HG03378 (cell line): ENCODE measurements around the gene PROC.

Source experiments
- ATAC-seq: cut with Tn5 transposase; IDR thresholded peaks from one replicate; pipeline ENCODE4 v1.9.1; 2021; ENCODE audit warnings: mild to moderate bottlenecking, moderate library complexity; ENCODE audit not compliant: unreplicated experiment

PROC gene

DNA sequence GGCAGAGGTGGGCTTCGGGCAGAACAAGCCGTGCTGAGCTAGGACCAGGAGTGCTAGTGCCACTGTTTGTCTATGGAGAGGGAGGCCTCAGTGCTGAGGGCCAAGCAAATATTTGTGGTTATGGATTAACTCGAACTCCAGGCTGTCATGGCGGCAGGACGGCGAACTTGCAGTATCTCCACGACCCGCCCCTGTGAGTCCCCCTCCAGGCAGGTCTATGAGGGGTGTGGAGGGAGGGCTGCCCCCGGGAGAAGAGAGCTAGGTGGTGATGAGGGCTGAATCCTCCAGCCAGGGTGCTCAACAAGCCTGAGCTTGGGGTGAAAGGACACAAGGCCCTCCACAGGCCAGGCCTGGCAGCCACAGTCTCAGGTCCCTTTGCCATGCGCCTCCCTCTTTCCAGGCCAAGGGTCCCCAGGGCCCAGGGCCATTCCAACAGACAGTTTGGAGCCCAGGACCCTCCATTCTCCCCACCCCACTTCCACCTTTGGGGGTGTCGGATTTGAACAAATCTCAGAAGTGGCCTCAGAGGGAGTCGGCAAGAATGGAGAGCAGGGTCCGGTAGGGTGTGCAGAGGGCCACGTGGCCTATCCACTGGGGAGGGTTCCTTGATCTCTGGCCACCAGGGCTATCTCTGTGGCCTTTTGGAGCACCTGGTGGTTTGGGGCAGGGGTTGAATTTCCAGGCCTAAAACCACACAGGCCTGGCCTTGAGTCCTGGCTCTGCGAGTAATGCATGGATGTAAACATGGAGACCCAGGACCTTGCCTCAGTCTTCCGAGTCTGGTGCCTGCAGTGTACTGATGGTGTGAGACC lies at the start of gene PROC:
TSS of gene PROC (plus strand) at position 128 of the 812 bp plus-strand sequence. CDS start 1,516 bp downstream, outside the sequence.
- ATAC-seq: no peak

DNA sequence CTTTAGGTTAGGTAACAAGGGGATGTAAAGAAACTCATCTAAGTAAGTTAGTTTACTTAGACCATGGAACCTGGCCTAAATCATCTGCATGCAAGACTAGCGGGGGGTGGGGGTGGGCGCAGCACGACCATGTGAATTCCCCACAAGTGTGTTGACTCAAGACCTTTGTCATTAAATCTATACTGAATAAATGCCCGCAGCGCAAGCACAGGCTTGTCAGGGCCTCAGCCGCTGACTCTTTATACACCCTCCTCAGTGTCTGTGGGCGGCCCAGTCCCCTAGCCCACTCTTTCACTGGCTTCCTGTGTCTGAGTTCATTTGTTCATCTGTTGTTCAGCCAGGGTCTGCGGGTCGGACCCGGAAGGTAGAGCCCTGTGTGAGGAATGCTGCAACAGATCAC lies 48.2 kb upstream of the PROC start:
- ATAC-seq: no peak

DNA sequence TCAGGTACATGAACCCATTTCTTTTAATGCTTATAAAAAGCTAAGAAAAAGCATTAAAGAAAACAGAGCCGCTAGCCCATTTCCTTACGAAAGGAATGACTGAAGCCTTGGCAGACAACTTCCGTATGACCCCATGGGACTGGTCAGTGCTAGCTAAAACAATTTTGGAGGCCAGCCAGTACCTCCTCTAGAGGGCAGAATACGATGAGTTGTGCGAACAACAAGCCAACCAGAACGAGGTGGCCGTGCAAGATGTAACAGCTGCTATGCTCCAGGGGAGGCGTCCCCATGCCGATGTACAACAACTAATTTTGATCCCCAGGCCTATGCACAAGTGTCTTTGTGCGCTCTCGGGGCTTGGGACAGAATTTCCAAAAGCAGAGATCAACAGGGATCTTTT lies 47.2 kb upstream of the PROC start:
- no peak for ATAC-seq

DNA sequence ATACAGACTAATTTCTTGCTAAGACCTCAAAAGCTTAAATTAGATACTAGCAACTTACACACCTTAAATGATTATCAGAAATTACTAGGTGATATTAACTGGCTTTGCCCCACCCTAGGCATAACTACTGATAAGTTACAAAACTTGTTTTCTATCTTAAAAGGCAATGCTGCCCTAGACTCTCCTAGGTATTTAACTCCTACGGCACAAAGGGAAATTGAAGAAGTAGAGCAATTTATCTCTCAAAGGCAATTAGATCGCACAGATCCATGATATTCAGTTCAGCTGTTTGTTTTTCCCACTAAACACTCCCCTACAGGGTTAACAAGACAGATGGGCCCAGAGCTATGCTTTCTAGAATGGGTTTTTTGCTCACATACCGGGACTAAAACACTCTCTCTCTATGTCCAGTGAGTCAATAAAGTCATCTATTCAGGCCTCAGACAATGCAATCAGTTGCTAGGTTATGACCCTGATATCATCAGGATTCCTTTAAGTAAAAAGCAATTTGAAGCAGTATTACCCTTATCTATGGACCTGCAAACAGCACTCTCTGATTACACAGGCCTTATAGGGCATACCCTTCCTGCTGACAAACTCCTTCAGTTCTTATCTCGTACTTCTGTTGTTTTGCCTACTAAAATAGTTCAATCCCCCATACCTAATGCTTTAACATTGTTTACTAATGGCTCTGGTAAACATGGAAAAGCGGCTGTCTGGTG lies 44.7 kb upstream of the PROC start:
- no peak for ATAC-seq

DNA sequence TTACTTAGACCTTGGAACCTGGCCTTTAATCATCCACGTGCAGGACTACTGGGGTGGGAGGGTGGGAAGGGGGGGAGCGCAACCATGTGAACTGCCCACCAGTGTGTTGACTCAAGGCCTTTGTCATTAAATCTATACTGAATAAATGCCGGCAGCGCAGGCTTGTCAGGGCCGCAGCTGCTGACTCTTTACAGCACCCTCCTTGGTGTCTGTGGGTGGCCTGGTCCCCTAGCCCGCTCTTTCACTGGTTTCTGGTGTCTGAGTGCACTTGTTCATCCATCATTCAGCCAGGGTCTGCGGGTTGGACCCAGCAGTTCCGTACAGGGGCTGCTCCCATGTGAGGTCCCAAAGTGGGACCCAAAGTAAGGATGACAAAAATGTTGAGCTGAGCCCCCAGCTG lies 42.0 kb upstream of the PROC start:
- ATAC-seq: no peak

DNA sequence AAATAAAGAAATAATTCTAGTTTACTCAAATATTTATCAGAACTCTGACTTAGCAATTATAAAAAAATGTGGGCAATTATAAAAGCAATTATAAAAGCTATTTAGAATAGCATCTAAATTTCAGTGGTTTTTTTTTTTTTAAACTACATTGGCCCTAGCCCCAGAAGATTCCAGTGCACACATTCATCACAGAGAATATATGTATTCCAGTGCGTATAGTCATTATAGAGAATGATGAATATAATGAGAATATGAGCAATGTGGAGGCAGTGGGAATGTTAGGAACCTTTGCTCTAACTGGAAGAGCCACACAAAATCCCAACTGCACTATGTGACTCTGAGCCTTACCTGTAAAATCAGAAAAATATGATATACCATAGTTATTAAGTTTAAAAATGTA lies 41.0 kb upstream of the PROC start:
- no peak for ATAC-seq

DNA sequence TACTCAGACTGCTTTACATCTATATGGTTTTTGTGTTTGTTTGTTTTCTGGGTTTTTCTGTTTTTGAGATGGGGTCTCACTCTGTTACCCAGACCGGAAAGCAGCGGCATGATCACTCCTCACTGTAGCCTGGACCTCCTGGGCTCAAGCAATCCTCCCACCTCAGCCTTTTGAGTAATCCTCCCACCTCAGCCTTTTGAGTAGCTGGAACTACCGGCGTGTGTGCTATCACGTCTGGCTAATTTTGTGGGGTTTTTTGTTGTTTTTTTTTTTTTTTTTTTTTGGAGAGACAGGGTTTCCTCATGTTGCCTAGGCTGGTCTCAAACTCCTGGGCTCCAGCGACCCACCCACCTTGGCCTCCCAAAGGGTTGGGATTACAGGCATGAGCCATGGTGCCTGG lies 39.5 kb upstream of the PROC start:
- no peak for ATAC-seq

DNA sequence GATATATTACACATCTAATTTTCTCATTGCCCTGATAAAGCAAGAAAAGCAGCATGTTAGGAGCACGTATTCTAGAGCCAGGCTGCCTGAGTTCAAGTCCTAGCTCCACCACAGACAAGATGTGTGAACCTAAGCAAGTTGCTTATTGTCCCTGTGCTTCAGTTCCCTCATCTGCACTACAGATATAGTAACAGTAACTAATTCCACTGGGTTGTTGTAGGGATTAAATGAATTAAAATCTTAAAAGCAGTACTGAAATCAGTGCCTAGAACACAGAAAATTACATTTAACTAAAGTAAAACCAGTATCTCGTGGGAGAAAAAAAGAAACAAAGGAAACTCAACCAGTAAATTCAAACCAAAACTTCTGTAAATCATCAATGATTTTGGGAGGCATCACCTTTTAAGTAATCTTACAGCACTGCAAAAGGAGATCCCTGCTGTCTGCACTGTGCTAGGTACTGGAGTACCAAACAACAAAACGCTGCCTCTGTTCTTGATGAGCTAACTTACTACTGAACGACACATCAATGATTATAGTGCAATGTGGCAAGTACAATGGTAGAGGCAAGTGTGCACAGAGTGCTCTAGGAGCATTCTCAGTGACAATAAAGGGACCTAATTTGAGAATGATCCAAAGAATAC lies 38.4 kb upstream of the PROC start:
- ATAC-seq: peak; percentile 48

DNA sequence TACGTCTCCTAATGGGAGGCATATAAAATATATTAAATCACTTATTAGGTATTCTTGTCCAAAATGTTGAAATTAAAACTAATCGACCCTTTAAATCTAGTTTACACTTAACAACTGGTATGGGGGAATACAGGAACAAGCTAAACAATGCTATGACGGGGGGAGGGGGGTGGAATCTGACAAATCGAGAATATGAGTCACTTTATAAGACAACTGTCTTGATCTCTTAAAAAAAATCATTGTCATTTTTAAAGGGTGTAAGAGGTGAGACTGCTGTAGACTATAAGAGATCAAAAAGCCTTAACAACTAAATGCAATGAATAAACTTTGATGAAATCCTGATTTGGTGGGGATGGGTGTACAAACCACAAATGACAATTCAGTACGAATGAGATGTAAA lies 36.5 kb upstream of the PROC start:
- no peak for ATAC-seq

DNA sequence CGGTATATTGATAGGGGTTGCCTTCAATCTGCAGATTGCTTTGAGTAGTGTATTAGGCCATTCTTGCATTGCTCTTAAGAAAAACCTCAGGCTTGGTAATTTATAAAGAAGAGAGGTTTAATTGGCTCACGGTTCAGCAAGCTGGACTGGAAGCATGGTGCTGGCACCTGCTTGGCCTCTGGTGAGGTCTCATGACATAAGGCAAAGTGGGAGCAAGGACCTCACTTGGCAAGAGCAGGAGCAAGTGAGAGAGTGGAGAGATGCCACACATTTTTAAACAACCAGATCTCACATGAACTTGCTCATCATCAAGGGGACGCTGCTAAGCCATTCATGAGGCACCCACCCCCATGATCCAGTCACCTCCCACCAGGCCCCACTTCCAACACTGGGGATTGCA lies 35.4 kb upstream of the PROC start:
- no peak for ATAC-seq

DNA sequence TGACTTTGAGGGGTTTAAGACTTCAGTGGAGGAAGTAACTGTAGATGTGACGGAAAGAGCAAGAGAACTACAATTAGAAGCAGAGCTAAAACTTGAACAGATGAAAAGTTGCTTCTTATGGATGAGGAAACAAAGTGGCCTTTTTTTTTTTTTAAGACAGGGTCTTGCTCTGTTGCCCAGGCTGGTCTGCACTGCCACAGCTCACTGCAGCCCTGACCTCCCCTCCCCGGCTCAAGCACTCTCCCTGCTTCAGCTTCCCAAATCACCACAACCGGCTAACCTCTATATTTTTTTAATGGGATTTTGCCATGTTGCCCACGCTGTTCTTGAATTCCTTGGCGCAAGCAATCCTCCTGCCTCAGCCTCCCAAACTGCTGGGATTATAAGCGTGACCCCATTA lies 33.7 kb upstream of the PROC start:
- ATAC-seq: no peak

DNA sequence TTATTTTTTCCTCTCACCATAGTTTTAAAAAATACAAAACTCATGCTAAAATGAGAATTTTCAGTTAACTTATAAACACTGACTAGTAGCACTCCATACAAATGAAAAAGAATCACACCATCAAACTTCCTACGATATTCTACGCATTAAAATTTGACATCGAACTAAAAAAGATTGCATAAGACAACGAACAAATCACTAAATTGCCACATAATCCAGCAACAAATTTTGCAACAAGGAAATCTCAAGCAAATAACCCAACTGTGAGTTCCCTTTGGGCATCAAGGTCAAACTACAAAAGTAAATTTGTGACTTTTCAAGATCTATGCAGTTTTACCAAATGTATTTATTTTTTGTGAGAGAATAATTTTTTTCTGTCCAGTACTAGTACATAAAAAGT lies 32.0 kb upstream of the PROC start:
- no peak for ATAC-seq

DNA sequence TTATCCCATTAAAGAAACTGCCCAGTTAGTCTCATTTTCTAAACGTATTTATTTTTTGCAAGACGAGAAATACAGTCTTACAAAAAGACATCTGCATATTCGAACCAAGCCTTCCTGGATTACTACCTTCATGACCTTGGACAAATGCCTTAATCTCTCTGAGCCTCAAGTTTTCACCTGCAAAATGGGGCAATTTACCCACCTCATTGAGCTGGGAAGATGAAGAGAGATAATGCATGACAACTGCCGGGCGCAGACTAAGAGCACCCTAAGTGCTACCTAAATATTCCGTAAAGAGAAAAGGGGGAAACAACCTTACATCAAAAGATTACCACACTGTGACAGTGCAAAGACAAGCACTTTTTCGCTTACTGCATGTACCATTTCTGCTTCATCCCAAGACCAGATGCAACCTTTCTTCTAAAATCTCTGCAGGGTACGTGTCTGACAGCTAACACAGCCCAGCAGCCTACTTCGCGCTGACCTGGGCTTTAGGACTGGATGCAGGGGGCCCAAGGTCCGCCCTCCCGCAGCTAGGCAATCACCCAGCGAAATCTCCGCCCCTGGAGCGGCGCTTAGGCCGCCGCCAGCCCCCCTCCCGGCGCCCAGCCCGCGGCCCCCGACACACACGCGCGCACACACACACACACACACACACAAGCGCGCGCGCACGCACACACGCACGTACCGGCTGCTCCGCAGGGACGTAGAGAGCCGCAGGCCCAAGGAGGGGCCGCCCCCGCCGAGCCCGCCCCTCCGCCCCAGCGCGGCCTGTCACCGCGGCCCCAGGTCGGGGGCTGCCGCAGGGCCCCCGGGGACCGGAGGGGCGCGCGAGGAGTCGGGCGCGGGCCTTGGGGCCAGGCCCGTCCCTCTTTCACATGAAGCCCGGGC lies 31.2 kb upstream of the PROC start:
- peak; percentile 43 for ATAC-seq

DNA sequence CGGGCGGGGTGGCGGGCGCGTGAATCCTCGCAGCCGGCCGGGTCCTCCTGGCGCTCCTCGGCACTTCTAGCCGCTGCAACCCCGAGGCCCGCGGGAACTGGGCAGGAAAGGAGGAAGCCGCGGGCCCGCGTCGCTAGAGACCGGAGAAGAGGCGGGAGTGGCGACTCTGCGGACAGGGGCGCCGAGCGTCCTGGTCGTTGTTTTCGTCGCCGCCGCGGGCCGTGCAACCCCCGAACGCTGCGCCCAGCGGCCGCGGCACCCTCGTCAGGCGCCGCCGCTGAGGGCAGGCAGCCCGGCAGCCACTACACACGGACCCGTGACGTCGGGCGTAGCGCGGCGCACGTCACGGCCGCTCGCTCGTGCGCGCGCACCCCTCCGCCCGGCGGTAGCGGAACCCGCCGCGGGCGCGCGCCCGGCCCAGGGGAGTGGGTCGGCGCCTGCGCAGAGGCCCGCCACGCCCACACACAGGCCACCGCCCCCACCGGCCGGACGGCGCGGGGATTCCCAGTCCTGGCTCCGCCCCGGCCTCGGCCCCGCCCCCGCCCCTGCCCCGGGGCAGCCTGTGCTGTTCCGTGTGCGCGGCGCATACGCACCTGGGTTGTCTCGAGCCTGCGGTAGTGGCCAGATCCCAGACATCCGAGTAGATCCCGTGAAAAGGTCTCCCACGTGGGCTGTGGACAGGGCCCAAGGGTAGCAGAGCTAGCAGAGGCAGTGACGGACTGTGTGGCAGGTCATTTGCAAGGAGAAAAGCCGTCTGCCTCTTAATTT lies 30.4 kb upstream of the PROC start, which contains the start of gene MAP3K2:
TSS of gene MAP3K2 (minus strand) at position 321 of the 768 bp plus-strand sequence. CDS start 44,846 bp downstream, outside the sequence.
- ATAC-seq: peak; percentile 46

DNA sequence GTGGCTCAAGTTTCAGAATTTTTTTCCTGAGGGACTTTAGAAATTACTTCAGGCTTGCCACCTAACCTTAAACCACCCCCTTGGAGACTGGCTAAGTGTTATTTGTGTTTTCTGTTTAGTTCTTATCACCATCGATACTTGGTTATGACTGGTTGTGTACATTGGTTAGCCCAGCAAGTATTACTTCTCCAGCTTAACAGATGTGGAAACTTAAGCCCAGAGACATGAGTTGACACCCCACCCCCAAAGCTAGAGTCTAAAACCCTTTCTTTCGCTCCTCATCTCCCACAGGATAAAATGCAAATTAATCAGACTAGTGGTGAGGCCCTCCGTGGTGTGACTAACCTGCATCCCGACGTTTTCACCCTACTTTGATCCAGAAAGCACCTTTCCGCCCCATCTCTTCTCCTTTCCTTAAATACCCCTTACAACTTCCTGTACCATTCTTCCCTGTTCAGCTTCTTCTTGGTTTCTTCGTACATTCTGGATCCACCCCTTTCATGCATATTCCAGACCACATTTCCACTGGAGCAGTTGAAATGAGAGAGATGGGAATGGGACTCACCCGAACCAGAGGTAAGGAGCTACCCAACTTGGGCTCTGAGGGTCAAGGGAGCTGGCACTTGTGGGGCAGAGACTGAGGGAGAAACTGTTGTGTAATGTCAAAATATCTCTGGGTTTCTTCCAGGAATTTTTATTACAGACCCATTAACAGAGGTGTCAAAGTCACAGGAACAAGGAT lies 29.6 kb upstream of the PROC start:
- ATAC-seq: peak; percentile 33

DNA sequence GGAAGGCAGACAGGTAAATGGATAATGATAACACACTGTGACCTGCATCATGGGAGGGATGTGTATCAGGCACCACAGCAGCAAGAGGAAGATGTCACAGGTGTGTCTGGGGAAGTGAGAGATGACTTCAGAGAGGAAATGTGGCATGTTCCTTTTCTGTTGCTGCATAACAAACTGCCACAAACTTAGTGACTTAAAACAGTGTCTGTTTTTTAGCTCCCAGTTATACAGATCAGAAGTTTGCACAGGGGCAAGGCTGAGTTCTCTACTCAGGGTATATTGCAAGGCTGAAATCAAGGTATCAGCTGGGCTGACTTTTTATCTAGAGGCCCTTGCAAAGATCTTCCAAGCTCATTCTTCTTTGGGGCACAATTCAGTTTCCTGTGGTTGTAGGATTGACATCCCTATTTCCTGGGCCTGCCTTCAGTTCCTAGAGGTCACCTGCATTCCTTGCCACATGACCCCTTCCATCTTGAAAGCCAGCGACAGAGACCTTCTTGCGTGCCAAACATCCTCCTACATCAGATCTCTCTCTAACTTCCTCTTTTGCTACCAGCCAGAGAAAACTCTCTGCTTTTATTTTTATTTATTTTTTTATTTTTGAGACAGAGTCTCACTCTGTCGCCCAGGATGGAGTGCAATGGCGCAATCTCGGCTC lies 28.3 kb upstream of the PROC start:
- peak; percentile 30 for ATAC-seq

DNA sequence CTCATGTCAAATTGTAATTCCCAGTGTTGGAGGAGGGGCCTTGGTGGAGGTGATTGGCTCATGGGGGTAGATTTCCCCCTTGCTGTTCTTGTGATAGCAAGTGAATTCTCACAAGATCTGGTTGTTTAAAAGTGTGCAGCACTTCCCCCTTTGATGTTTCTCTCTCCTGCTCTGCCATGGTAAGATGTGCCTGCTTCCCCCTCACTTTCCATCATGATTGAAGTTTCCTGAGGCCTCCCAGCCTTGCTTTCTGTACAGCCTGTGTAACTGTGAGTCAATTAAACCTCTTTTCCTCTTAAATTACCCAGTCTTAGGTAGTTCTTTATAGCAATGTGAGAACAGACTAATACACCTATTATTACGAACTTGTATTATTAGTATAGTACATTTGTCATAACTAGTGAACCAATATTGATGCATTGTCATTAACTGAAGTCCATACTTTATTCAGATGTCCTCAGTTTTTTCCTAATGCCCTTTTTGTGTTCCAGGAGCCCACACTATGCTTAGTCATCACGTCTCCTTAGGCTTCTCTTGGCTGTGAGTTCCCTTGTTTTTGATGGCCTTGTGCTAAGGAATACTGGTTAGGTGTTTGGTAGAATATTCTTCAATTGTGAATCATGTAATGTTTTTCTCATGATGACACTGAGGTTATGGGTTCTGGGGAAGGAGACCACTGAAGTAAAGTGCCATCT lies 25.9 kb upstream of the PROC start:
- ATAC-seq: no peak
